Measurements from ENCODE around the gene ADRM1. TPM values are rescaled to one million over a fixed set of nuclear protein-coding genes. Genes with fewer than 3 reads are reported as not detected.

ADRM1 gene
- total RNA-seq, 1 donor from 2014 or later: 179 TPM

DNA sequence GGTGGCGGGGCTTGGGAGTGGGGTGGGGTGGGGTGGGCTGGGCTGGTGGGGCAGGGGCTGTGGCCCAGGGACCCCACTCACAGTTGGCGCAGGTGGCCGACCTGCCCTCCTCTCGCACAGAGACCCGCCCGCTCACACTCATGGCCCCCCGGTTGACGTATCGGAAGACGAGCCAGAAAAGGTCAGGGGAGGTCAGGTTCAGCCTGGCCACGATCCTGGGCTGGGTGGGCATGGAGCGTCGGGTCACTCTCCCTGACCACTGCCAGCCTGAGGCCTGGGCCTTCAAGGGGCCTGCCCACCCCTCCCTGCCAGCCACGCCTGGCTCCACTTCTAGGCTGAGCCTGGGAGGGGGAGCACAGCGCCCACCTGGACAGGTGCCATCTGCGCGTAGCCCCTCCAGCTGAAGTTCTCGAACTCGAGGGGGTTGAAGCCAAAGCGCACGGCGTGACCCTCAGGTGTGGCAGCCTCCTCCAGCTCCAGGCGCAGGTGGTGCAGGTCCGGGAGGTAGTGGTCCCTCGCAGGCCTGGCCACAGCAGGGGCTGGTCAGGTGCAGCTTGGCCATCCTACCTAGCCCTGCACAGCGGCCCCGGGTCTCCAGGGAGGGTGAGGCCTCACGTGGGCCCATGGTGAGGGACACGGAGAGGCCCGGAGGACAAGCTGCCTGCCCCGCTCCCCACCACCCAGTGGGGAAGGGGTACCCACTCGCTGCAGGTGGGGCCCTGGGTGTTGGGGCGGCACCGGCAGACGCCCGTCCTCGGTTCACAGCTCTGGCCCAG, 31.2 kb downstream of the ADRM1 start:
- no peak overlapping the region for H3K4me3 Mint-ChIP-seq
- no peaks in the 10 kb centered on the region for H3K4me1 Mint-ChIP-seq
- H3K9me3 Mint-ChIP-seq: no peaks in the 10 kb centered on the region
- intact Hi-C loops (cut with micrococcal nuclease): no loop called here
- DNase-seq: no peak
- no peak overlapping the region for H3K27ac Mint-ChIP-seq
- no peaks in the 10 kb centered on the region for H3K36me3 Mint-ChIP-seq (ENCODE audit: low read depth)
- no peaks in the 10 kb centered on the region for H3K27me3 Mint-ChIP-seq

DNA sequence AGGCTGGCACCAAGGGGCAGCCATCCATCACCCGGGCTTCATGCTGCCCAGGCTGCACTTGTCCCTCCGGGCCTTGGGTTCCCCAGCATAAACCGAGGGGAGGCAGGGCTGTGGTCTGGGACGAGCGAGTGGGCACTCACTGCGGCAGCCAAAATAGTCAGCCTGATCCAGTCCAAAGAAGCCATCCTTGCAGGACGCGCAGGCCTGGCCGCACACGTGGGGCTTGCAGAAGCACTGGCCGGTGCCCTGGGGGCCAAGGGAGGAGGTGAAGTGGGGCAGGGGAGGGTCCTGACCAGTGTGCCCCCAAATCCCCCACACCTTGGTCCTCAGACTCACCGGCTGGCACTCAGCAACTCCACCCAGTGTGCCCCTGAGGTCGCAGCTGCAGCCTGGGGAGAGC, 32.1 kb downstream of the ADRM1 start:
- DNase-seq: no peak
- peaks cover 4% of the 10 kb centered on the region for H3K27me3 Mint-ChIP-seq
- no peaks in the 10 kb centered on the region for H3K9me3 Mint-ChIP-seq
- intact Hi-C loops (cut with micrococcal nuclease): no loop called here
- no peaks in the 10 kb centered on the region for H3K4me1 Mint-ChIP-seq
- no peaks in the 10 kb centered on the region for H3K36me3 Mint-ChIP-seq (ENCODE audit: low read depth)
- H3K27ac Mint-ChIP-seq: no peak overlapping the region
- H3K4me3 Mint-ChIP-seq: no peak overlapping the region

DNA sequence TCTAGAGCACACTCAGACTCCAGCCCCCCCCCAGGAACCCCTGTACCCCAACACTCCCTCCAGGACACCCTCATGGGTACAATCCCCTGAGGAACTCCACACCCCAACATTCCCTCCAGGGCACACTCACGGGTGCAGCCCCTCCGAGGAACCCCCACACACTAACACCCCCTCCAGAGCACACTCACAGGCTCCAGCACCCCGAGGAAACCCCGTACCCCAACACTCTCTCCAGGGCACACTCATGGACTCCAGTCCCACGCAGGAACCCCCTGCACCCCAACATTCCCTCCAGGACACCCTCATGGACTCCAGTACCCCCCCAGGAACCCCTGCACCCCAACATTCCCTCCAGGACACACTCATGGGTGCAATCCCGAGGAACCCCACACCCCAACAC, 32.7 kb downstream of the ADRM1 start:
- Mint-ChIP-seq H3K9me3 (no peaks in the 10 kb centered on the region), H3K4me1 (no peaks in the 10 kb centered on the region), H3K27ac (no peak overlapping the region), H3K4me3 (no peak overlapping the region), H3K36me3 (ENCODE audit: low read depth) (no peaks in the 10 kb centered on the region), H3K27me3 (peaks cover 5% of the 10 kb centered on the region)
- intact Hi-C loops (cut with micrococcal nuclease): no loop called here
- DNase-seq: no peak

DNA sequence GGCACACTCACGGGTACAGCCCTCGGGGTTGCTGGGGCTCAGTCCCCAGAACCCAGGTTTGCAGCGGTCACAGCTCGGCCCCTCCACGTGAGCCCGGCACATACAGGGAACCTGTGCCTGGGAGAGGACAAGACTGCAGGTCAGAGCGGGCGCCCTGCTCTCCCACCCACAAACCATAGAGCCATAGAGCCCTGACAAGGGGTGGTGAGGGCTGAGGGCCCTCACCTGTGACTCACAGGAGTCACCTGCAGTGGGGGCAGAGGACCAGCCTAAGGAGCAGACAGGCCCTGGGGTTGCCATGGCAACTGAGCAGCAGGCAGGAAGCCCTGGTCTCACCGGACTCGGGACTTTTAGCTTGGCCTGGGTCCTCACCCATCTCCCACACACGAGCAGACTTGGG, 33.5 kb downstream of the ADRM1 start:
- H3K9me3 Mint-ChIP-seq: no peaks in the 10 kb centered on the region
- no peaks in the 10 kb centered on the region for H3K4me1 Mint-ChIP-seq
- peaks cover 5% of the 10 kb centered on the region for H3K27me3 Mint-ChIP-seq
- H3K27ac Mint-ChIP-seq: no peak overlapping the region
- intact Hi-C loops (cut with micrococcal nuclease): no loop called here
- DNase-seq: no peak
- H3K36me3 Mint-ChIP-seq (ENCODE audit: low read depth): no peaks in the 10 kb centered on the region
- H3K4me3 Mint-ChIP-seq: no peak overlapping the region

DNA sequence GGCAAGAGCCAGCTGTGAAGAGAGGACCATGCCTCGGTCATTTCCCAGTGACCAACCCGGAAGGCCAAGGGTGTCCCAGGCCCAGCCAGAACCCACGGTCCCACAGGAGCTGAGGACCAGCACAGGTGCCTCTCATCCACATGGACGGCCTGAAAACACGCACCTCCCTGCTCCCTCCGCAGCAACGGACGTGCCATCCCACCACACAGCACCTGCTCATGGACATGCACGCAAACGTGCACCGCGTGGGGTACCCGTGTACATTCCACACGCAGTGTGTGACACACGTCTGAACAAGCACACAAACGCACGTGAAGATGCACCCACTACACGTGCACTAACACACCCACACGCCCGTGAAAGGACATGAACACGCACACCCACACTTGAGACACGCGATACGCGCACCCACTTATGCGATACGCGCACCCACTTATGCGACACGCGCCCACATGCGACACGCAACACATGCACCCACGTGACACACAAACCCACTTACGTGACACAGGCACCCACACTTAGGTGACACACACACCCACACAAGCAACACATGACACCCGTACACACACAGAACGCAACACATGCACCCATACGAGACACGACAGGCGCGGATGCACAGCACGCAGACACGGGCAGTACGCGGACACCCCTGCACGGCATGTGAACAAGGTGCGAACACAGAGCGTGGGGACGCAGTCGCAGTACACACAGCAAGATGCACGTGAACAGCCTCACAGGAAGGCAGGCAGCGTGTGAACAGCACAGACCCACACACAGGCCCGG, 34.2 kb downstream of the ADRM1 start:
- intact Hi-C loops (cut with micrococcal nuclease): no loop called here
- H3K4me1 Mint-ChIP-seq: no peaks in the 10 kb centered on the region
- H3K9me3 Mint-ChIP-seq: no peaks in the 10 kb centered on the region
- no peak overlapping the region for H3K27ac Mint-ChIP-seq
- no peak overlapping the region for H3K4me3 Mint-ChIP-seq
- H3K27me3 Mint-ChIP-seq: peaks cover 5% of the 10 kb centered on the region
- no peaks in the 10 kb centered on the region for H3K36me3 Mint-ChIP-seq (ENCODE audit: low read depth)
- DNase-seq: no peak

DNA sequence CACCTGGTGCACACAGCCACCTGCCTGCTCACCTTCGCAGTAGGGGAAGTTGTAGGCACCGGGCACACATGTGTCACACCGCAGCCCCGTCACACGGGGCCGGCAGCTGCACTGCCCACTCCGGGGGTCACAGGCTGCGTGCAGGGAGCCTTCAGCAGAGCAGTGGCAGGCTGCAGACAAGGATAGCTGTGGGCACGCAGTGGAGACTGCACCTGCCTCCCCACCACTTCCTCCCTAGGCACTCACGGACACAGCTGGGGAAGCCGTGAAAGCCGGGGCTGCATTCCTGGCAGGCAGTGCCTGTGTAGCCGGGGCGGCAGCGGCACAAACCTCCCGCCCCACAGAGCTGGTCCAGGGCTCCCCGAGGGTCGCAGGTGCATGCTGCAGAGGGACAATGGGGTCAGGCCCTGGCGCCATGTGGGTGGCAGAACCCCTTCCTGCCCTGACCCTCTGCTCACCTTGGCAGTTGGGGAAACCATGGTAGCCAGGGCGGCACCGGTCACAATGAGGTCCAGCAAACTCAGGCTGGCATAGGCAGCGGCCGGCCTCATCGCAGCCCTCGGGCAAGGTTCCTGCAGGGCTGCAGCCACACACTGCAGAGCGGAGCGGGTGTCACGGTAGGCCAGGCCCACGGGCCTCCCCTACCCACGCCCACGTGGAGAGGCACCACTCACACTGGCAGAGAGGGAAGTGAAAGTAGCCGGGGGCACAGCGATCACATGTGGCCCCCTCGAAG, 34.9 kb downstream of the ADRM1 start:
- H3K36me3 Mint-ChIP-seq (ENCODE audit: low read depth): no peaks in the 10 kb centered on the region
- H3K9me3 Mint-ChIP-seq: no peaks in the 10 kb centered on the region
- intact Hi-C loops (cut with micrococcal nuclease): no loop called here
- no peaks in the 10 kb centered on the region for H3K4me1 Mint-ChIP-seq
- DNase-seq: no peak
- peaks cover 5% of the 10 kb centered on the region for H3K27me3 Mint-ChIP-seq
- H3K4me3 Mint-ChIP-seq: no peak overlapping the region
- H3K27ac Mint-ChIP-seq: no peak overlapping the region

DNA sequence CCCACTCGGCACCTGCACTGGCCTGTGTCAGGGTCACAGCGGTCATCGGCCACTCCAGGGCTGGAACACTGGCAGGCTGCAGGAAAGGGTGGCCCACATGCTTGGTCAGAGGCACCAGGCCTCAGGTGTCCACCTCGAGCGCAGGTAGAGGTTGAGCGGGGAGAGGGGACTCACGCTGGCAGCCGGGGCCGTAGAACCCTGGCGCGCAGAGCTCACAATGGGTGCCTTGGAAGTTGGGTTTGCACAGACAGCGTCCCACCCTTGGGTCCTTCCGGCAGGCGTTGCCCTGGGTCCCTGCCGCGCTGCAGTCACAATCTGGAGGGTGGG, 35.5 kb downstream of the ADRM1 start:
- no peaks in the 10 kb centered on the region for H3K9me3 Mint-ChIP-seq
- H3K27me3 Mint-ChIP-seq: peaks cover 5% of the 10 kb centered on the region
- no peaks in the 10 kb centered on the region for H3K36me3 Mint-ChIP-seq (ENCODE audit: low read depth)
- no peaks in the 10 kb centered on the region for H3K4me1 Mint-ChIP-seq
- H3K4me3 Mint-ChIP-seq: no peak overlapping the region
- intact Hi-C loops (cut with micrococcal nuclease): no loop called here
- H3K27ac Mint-ChIP-seq: no peak overlapping the region
- DNase-seq: no peak

DNA sequence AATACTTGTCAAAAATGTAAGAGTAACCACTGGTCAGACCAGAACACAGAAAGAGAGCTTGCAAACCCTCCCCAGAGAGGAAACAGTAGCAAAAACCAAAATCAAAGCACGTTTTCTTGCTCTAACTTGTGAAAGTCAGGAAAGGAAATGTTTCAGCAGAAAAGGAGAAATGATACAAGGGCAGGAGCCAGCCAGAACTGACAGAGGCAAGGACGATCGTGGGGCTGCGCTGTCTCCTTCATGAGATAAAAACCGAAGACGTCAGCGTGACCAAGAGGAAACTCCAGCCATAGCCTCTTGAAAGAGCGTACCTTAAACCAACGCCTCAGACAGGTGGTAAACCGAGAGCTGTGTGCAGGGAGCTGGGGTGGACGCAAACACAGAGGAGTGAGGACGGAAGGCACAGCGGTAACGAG, 36.9 kb downstream of the ADRM1 start:
- intact Hi-C loops (cut with micrococcal nuclease): no loop called here
- Mint-ChIP-seq H3K27ac (no peak overlapping the region), H3K36me3 (ENCODE audit: low read depth) (no peaks in the 10 kb centered on the region), H3K27me3 (peaks cover 5% of the 10 kb centered on the region), H3K4me1 (no peaks in the 10 kb centered on the region), H3K9me3 (no peaks in the 10 kb centered on the region), H3K4me3 (no peak overlapping the region)
- DNase-seq: no peak

DNA sequence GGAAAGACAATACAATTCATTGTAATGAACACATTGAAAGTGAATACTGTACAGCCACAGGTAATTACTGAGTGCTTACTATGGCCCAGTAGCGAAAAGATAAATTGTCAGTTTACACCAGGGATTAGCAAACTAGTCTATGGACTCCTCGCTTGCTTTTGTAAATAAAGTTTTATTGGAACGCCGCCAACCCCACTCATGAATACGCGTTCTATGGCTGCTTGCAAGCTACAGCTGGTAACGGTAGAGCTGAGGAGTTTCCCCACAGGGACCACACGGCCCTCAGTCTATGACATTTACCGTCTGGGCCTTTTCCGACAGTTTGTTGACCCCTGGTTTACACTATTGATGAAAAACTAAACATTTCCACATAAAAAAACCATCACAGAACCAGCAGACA, 40.1 kb downstream of the ADRM1 start:
- no peaks in the 10 kb centered on the region for H3K36me3 Mint-ChIP-seq (ENCODE audit: low read depth)
- H3K4me1 Mint-ChIP-seq: no peaks in the 10 kb centered on the region
- H3K27ac Mint-ChIP-seq: no peak overlapping the region
- no peak overlapping the region for H3K4me3 Mint-ChIP-seq
- intact Hi-C loops (cut with micrococcal nuclease): no loop called here
- H3K27me3 Mint-ChIP-seq: peaks cover 5% of the 10 kb centered on the region
- H3K9me3 Mint-ChIP-seq: no peaks in the 10 kb centered on the region
- DNase-seq: no peak

DNA sequence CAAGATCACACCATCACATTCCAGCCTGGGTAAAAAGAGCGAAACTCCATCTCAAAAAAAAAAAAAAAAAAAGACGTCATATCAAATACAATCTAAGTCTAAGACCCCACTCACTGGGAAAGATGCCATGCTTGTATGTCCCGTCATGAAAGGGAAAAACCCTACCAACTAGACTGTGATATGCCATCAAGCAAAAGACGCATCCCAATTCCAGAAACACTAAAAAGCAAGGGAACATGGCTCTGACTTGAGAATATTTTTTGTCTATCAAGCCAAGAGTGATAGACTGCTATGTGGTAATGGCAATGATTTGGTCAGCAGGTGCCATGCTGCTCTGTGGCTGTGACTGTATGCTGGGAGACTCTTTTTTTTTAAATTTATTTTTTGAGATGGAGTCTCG, 41.3 kb downstream of the ADRM1 start:
- intact Hi-C loops (cut with micrococcal nuclease): no loop called here
- no peak for DNase-seq
- no peak overlapping the region for H3K4me3 Mint-ChIP-seq
- no peaks in the 10 kb centered on the region for H3K36me3 Mint-ChIP-seq (ENCODE audit: low read depth)
- no peaks in the 10 kb centered on the region for H3K4me1 Mint-ChIP-seq
- H3K9me3 Mint-ChIP-seq: no peaks in the 10 kb centered on the region
- peaks cover 5% of the 10 kb centered on the region for H3K27me3 Mint-ChIP-seq
- no peak overlapping the region for H3K27ac Mint-ChIP-seq

DNA sequence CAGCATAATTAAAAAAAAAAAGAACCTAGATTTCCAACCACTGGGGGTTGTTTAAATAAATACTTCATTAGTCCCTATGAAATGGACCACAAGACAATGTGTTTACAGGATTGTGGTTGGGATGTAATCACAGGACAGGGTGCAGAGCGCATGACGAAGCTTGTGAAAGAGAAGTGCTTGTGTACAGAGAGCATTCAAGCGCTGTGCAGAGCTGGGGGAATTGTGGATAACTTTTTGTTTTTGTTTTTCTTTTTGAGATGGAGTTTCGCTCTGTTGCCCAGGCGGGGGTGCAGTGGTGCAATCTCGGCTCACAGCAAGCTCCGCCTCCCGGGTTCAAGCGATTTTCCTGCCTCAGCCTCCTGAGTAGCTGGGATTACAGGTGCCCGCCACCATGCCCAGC, 42.0 kb downstream of the ADRM1 start:
- intact Hi-C loops (cut with micrococcal nuclease): no loop called here
- DNase-seq: no peak
- Mint-ChIP-seq H3K9me3 (peaks cover 3% of the 10 kb centered on the region), H3K4me3 (no peak overlapping the region), H3K4me1 (peaks cover 2% of the 10 kb centered on the region), H3K36me3 (ENCODE audit: low read depth) (no peaks in the 10 kb centered on the region), H3K27me3 (peaks cover 3% of the 10 kb centered on the region), H3K27ac (no peak overlapping the region)

DNA sequence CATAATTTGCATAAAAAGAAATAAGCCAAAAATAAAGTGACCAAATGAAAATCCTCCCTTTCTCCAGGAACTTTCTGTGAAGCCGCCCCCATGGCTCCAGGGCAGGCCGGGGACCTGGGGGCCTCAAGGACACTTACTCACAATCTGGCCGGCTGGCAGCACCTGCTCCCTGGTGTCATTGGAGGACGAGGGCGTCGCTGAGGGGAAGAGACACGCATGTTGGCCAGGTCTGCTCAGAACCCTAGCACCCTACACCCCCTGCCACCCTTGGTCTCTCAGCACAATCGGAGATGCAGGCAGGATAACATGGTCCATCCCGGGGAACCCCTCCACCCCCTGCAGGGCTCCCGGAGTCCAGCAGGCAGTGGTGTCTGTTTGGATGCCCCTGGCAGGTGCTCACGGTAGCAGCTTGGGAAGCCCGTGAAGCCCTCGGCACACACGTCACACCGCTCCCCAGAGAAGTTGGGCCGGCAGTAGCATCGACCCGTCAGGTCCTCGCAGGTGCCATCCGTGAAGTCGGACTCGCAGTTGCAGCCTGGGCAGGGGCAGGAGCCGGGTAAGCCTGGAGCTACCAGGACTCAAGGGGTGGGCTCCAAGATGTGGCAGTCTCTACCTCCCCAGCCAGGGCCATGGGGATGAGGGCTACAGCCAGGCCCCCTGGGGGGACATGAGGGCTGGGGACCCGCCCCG, 43.0 kb downstream of the ADRM1 start:
- no peak for DNase-seq
- Mint-ChIP-seq H3K4me1 (peaks cover 2% of the 10 kb centered on the region), H3K9me3 (peaks cover 3% of the 10 kb centered on the region), H3K4me3 (no peak overlapping the region), H3K36me3 (ENCODE audit: low read depth) (no peaks in the 10 kb centered on the region), H3K27ac (no peak overlapping the region), H3K27me3 (no peaks in the 10 kb centered on the region)
- intact Hi-C loops (cut with micrococcal nuclease): no loop called here

DNA sequence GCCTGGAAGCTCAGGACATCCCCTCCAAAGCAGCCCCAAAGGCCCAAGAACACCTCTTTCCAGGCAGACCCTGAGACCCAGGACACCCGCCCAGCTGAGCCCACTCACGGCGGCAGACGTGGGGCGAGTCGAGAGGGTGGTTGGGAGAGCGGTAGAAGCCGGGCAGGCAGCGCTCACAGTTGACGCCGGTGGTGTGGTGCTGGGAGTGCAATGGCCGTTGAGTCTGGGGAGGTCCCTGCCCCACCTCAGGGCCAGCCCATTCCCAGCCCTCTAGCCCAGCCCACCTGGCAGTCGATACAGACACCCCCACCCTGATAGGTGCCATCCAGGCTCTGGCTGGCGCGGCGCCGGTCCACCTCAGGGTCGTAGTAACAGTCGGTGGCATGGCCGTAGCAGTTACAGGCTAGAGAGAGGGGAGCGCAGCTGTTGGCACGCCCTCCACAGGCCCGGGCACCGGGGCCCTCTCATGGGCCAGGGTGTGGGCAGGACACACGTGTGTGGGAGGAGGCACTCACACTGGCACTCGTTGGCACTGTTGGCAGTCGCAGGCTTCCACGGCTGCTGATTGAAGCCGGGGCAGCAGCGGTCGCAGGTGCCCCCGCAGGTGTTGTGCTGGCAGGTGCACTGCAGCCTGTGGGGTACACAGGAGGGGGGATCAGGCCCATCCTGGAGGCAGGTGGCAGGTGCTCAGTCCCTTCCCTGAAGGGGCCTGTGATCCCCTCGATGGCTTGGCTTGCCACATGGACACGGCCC, 43.8 kb downstream of the ADRM1 start:
- Mint-ChIP-seq H3K27ac (no peak overlapping the region), H3K4me3 (no peak overlapping the region)
- DNase-seq: no peak

More for the DNA sequence above, 43.8 kb downstream of the ADRM1 start:
- no peaks in the 10 kb centered on the region for H3K27me3 Mint-ChIP-seq
- intact Hi-C loops (cut with micrococcal nuclease): no loop called here
- peaks cover 2% of the 10 kb centered on the region for H3K4me1 Mint-ChIP-seq
- H3K9me3 Mint-ChIP-seq: peaks cover 3% of the 10 kb centered on the region
- H3K36me3 Mint-ChIP-seq (ENCODE audit: low read depth): no peaks in the 10 kb centered on the region

Data from activated CD4-positive, alpha-beta T cell treated with anti-CD3 and anti-CD28 coated beads, Interleukin-2, amount 10 ng/mL, durations not matched to agents 24 days and 14 days (primary cell).